Tibial nerve (tissue), 4 donors: ENCODE data around the gene MLLT10.

Experiments
- CTCF ChIP-seq, 5 experiments: fragments of 200-600 bp in 3 of 5; fragments of 450-650 bp in 2 of 5; sonication (generic) in 3 of 5; IDR thresholded peaks; one replicate each; pipeline ENCODE4 v1.5.1; 2016 to 2019; ENCODE audit warnings: antibody characterized with exemption in 5 of 5, mild to moderate bottlenecking in 3 of 5, moderate library complexity in 2 of 5
- EP300 ChIP-seq, 2 donors: sonication (generic); formaldehyde crosslinking; IDR thresholded peaks; one replicate each; pipeline ENCODE4 v1.6.1; 2017; ENCODE audit warnings: antibody characterized with exemption in 2 of 2, mild to moderate bottlenecking in 1 of 2

- TF ChIP-seq CTCF (IDR thresholded peaks at IDR 0.05) = no peak
- TF ChIP-seq EP300 (IDR thresholded peaks at IDR 0.05) = no peak
Observed at GRCh38 chr10:21758696-21759095, 224.7 kb downstream of the MLLT10 start.
